ENCODE measurements around the gene SBDS. TPM values are rescaled to one million over a fixed set of nuclear protein-coding genes. Genes with fewer than 3 reads are reported as not detected.
"Not testable (repeated sequence)": the region's sequence is repeated elsewhere in the genome, so short reads cannot be mapped to it uniquely, and the experiment has no call there.

The SBDS gene
- total and polyA plus RNA-seq, 2 donors (not counting 1 experiment from before 2014, with no cell fraction given) = 39.1 to 170 TPM

- intact Hi-C loops (cut with micrococcal nuclease); H3K4me3 Mint-ChIP-seq; H3K9me3 Mint-ChIP-seq (ENCODE audit: insufficient read depth); H3K27me3 Mint-ChIP-seq; H4K20me1 ChIP-seq (ENCODE audit: control insufficient read depth, insufficient read depth, low read length, poor library complexity, severe bottlenecking); H3K27me3 ChIP-seq (replicated peaks in 1 of 4; ENCODE audit: control extremely low read depth in 1 of 4, control insufficient read depth in 3 of 4, insufficient read depth in 4 of 4, low read length in 3 of 4); H3K4me2 ChIP-seq (replicated peaks; ENCODE audit: low read depth, low read length, poor library complexity, severe bottlenecking); POLR2A ChIA-PET; H3K4me1 Mint-ChIP-seq; H2AFZ ChIP-seq (ENCODE audit: insufficient read depth, low read depth, low read length, poor library complexity, severe bottlenecking); H3K27ac Mint-ChIP-seq; H3K4me1 ChIP-seq (ENCODE audit: control insufficient read depth in 2 of 2, insufficient read depth in 2 of 2, low read length in 2 of 2); H3K9me3 ChIP-seq (ENCODE audit: control extremely low read depth in 1 of 3, control insufficient read depth in 2 of 3, insufficient read depth in 1 of 3, low read length in 2 of 3); H3K27ac ChIP-seq (ENCODE audit: low read length in 2 of 2); ATAC-seq (ENCODE audit: low read depth); H3K79me2 ChIP-seq (ENCODE audit: control insufficient read depth, insufficient read depth, low read length); CTCF ChIA-PET; H3K4me3 ChIP-seq (ENCODE audit: control extremely low read depth in 1 of 5, extremely low read depth in 1 of 5, insufficient read depth in 1 of 5, low read depth in 2 of 5, low read length in 4 of 5); DNase-seq; H3K9ac ChIP-seq (ENCODE audit: low read length): not testable (repeated sequence)
- peaks cover 12 to 58% of the 10 kb centered on the region in 2 experiments for H3K36me3 ChIP-seq (replicated peaks in 1 of 2; ENCODE audit: control extremely low read depth in 1 of 2, control insufficient read depth in 1 of 2, extremely low read depth in 1 of 2, insufficient read depth in 2 of 2, low read length in 1 of 2)
- WGBS (ENCODE audit: insufficient coverage) = 88% methylated on average over 3 of the region's 8 CpGs
Observed at GRCh38 chr7:67017971-67018370, 22.6 kb upstream of the SBDS start.

- POLR2A ChIA-PET; H3K4me1 ChIP-seq (ENCODE audit: control insufficient read depth in 2 of 2, insufficient read depth in 2 of 2, low read length in 2 of 2); DNase-seq; CTCF ChIA-PET; H4K20me1 ChIP-seq (ENCODE audit: control insufficient read depth, insufficient read depth, low read length, poor library complexity, severe bottlenecking); H3K27ac Mint-ChIP-seq; H3K4me1 Mint-ChIP-seq; H3K27me3 ChIP-seq (replicated peaks in 1 of 4; ENCODE audit: control extremely low read depth in 1 of 4, control insufficient read depth in 3 of 4, insufficient read depth in 4 of 4, low read length in 3 of 4); H3K4me3 ChIP-seq (ENCODE audit: control extremely low read depth in 1 of 5, extremely low read depth in 1 of 5, insufficient read depth in 1 of 5, low read depth in 2 of 5, low read length in 4 of 5); H2AFZ ChIP-seq (ENCODE audit: insufficient read depth, low read depth, low read length, poor library complexity, severe bottlenecking); H3K9me3 ChIP-seq (ENCODE audit: control extremely low read depth in 1 of 3, control insufficient read depth in 2 of 3, insufficient read depth in 1 of 3, low read length in 2 of 3); H3K27ac ChIP-seq (ENCODE audit: low read length in 2 of 2); H3K79me2 ChIP-seq (ENCODE audit: control insufficient read depth, insufficient read depth, low read length); H3K9ac ChIP-seq (ENCODE audit: low read length); H3K9me3 Mint-ChIP-seq (ENCODE audit: insufficient read depth); H3K27me3 Mint-ChIP-seq; intact Hi-C loops (cut with micrococcal nuclease); ATAC-seq (ENCODE audit: low read depth); H3K4me3 Mint-ChIP-seq; H3K4me2 ChIP-seq (replicated peaks; ENCODE audit: low read depth, low read length, poor library complexity, severe bottlenecking): not testable (repeated sequence)
- peaks cover 2 to 47% of the 10 kb centered on the region in 2 experiments for H3K36me3 ChIP-seq (replicated peaks in 1 of 2; ENCODE audit: control extremely low read depth in 1 of 2, control insufficient read depth in 1 of 2, extremely low read depth in 1 of 2, insufficient read depth in 2 of 2, low read length in 1 of 2)
- 98% methylated on average over 4 of the region's 9 CpGs for WGBS (ENCODE audit: insufficient coverage)
Observed at GRCh38 chr7:67014076-67014622, 18.8 kb upstream of the SBDS start.

DNA sequence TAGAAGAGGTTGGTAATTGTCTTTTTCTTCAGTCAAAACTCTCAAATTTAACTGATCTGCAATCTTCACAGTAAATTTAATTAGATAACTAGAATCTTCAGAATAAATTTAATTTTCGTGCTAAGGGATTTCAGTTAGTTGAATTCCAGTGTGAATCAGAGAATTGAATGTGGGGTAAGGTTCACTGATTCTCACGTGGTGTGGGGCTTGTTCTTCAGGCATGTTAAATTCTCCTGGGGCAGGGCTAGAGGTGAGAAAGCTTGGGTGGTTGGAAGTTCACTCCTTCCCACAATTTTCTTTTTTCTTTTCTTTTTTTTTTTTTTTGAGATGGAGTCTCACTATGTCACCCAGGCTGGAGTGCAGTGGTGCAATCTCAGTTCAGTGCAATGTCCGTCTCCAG, 14.3 kb upstream of the SBDS start:
- ATAC-seq (ENCODE audit: low read depth); intact Hi-C loops (cut with micrococcal nuclease); H3K4me1 ChIP-seq (ENCODE audit: control insufficient read depth in 2 of 2, insufficient read depth in 2 of 2, low read length in 2 of 2); H3K27me3 Mint-ChIP-seq; H3K4me3 ChIP-seq (ENCODE audit: control extremely low read depth in 1 of 5, extremely low read depth in 1 of 5, insufficient read depth in 1 of 5, low read depth in 2 of 5, low read length in 4 of 5); H3K9ac ChIP-seq (ENCODE audit: low read length); H3K79me2 ChIP-seq (ENCODE audit: control insufficient read depth, insufficient read depth, low read length); H3K4me1 Mint-ChIP-seq; H3K9me3 Mint-ChIP-seq (ENCODE audit: insufficient read depth); H4K20me1 ChIP-seq (ENCODE audit: control insufficient read depth, insufficient read depth, low read length, poor library complexity, severe bottlenecking); H3K27ac Mint-ChIP-seq; DNase-seq; H3K9me3 ChIP-seq (ENCODE audit: control extremely low read depth in 1 of 3, control insufficient read depth in 2 of 3, insufficient read depth in 1 of 3, low read length in 2 of 3); H3K27me3 ChIP-seq (replicated peaks in 1 of 4; ENCODE audit: control extremely low read depth in 1 of 4, control insufficient read depth in 3 of 4, insufficient read depth in 4 of 4, low read length in 3 of 4); POLR2A ChIA-PET; H2AFZ ChIP-seq (ENCODE audit: insufficient read depth, low read depth, low read length, poor library complexity, severe bottlenecking); H3K4me3 Mint-ChIP-seq; H3K27ac ChIP-seq (ENCODE audit: low read length in 2 of 2); H3K4me2 ChIP-seq (replicated peaks; ENCODE audit: low read depth, low read length, poor library complexity, severe bottlenecking): not testable (repeated sequence)
- 100% methylated on average over 1 of the region's 3 CpGs for WGBS (ENCODE audit: insufficient coverage)
- CTCF ChIA-PET = interaction anchor here (0.7 kb wide), 1 partner anchor 461 kb away, joined by 3 read pairs; no protein-coding TSS in a partner anchor
- H3K36me3 ChIP-seq (replicated peaks in 1 of 2; ENCODE audit: control extremely low read depth in 1 of 2, control insufficient read depth in 1 of 2, extremely low read depth in 1 of 2, insufficient read depth in 2 of 2, low read length in 1 of 2) = peaks cover 0 to 44% of the 10 kb centered on the region in 2 experiments
